Measurements from ENCODE around the gene USP14.
"Not testable (repeated sequence)": the region's sequence is repeated elsewhere in the genome, so short reads cannot be mapped to it uniquely, and the experiment has no call there.

GRCh38 chr18:109922-110261, 48.5 kb upstream of the USP14 start:
- 0 out of 2 replicates have a peak, but pooled peaks have one; percentile 5 for TF ChIP-seq CTCF (conservative IDR thresholded peaks at IDR 0.05; ENCODE audit: low read length)
- not testable (repeated sequence) for TF ChIP-seq EZH2phosphoT487 (IDR thresholded peaks at IDR 0.05; ENCODE audit: borderline replicate concordance)
